ENCODE results near the gene LYZL1.

GRCh38 chr10:29285624-29286051 lies 3.2 kb upstream of the LYZL1 start:
- no peak for TF ChIP-seq EZH2 (IDR thresholded peaks at IDR 0.05; ENCODE audit: borderline replicate concordance, low read depth, low read length, poor library complexity, severe bottlenecking)
- TF ChIP-seq, protein P1, sequence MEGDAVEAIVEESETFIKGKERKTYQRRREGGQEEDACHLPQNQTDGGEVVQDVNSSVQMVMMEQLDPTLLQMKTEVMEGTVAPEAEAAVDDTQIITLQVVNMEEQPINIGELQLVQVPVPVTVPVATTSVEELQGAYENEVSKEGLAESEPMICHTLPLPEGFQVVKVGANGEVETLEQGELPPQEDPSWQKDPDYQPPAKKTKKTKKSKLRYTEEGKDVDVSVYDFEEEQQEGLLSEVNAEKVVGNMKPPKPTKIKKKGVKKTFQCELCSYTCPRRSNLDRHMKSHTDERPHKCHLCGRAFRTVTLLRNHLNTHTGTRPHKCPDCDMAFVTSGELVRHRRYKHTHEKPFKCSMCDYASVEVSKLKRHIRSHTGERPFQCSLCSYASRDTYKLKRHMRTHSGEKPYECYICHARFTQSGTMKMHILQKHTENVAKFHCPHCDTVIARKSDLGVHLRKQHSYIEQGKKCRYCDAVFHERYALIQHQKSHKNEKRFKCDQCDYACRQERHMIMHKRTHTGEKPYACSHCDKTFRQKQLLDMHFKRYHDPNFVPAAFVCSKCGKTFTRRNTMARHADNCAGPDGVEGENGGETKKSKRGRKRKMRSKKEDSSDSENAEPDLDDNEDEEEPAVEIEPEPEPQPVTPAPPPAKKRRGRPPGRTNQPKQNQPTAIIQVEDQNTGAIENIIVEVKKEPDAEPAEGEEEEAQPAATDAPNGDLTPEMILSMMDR (conservative IDR thresholded peaks at IDR 0.05; ENCODE audit: low read depth, low read length): no peak

Measured in A673 (cell line).